GM12873 (cell line): ENCODE data around the gene CMTM5.

Experiments used
- CTCF ChIP-seq: IDR thresholded peaks from 2 replicates; pipeline ENCODE4 v1.5.1; 2012; ENCODE audit warnings: low read depth, mild to moderate bottlenecking, moderate library complexity, low read length, control low read depth; ENCODE audit not compliant: insufficient read depth; ENCODE audit errors: missing control alignments

The CMTM5 gene

DNA sequence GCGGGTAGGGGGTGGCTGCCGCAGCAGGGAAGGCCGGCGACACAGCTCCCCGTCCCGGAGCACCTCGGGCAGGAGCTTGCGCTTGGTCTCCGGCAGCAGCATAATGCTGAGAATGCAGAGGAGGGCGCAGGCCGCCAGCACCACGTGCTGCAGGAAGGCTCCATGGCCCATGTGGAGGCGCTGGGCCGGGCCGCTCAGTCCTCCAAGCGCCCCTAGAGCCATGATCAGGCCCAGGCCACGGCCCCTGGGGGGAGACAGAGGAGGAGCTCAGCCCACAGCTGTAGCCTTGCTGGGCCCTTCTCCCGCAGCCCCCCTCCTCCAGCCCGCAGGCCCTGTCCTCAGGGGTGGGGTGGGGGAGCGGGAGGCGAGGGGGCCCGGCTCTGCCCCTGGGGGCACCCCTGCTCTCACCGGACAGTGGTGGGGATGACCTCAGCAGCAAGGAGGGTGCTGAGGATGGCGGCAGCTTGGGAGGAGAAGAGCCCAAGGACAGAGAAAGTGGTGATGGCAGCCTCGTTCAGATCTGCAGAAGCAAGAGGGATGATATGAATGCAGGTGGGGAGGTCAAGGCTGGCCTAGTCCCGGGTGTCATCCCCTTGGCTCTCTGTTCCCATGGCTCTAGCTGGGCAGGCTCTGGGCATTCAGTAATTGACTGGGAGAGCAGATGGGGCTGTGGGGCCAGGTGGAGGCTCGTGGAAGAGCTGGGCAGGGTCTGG lies 30.0 kb upstream of the CMTM5 start:
- TF ChIP-seq CTCF = no peak

DNA sequence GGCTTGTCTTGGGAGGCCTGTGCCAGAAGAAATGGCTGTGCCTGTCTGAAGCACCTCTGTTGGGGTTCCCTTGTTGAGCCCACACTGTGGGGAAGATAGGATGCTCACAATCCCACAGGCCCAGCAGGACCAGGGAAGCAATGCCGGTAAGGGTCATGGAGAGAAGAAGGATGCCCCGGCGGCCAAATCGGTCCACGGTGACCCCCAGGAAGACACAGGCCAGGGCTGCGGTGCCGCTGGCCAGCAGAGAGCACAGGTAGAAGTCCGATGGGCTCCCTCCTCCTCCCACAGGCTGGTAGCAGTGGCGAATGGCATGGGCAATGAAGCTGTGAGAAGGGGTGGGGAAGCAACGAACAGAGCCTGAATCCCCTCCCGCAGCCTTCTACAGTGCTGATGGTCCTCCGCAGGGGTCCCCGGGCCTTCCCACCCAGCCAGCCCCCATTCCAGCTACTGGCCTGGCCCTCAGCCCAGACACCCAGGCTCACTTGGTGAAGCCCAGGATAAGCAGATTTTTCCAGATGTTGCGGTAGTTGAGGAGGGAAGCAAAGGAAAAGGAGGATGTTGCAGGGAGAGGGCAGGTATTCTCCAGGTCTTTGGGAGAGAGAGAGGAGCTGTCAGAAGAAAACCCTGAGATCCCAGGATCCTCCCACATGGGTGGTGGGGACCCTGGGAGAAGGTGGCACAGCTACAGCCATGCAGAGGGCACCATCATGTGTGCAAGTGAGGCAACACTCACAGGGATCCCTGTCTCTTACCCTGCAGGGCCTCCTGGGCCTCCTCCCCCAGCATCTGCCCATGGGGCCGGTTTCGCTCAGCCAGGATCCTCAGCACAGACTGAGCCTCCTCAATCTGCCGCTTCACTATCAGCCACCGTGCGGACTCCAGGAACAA lies 29.2 kb upstream of the CMTM5 start:
- TF ChIP-seq CTCF = no peak

DNA sequence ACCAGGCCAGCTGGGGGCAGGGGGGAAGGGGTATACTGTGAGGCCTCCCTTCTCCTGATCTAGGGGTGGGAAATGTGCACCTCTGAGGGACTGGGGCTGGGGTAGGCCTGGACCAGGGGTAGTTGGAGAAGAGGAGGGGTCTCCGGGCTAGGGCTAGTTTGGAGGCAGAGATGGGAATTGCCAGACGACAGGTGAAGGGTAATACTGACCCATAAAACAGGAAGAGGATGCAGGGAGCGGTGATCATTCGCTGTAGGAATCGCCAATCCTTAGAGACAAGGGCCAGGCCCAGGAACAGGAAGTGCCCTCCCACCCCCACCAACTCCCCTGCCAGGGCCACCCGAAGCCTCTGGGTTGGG lies 28.6 kb upstream of the CMTM5 start:
- TF ChIP-seq CTCF = no peak

DNA sequence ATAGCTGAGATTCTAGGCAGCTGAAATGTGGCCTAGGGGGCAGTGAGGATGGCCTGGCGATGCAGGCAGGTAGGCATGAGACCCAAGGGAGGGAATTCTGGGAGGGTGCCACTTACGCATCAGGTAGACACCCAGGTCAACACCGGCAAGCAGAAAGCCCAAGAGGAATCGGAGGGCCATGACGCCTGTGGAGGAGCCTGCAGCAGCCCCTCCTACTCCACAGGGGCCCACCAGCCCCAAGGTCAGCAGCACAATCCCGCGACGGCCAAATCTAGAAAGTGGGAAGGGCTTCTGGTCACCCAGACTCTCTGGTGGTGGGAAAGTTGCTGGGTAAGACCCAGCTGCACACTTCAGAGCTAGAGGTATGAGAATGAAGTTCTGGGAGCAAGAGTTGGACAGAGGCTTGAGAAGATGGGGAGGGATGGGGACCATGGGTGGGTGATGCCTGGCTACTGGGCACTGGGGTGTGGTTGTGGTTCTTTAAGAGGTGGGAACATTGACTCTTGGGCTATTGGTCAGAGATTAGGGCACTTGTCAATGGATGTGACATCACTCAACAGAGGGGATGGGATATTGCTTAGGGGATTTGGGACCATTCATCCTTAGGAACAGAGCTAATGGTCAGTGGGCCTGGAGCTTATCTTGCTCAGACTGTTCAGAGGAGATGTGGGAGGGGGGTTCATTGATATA lies 27.5 kb upstream of the CMTM5 start:
- no peak for TF ChIP-seq CTCF

DNA sequence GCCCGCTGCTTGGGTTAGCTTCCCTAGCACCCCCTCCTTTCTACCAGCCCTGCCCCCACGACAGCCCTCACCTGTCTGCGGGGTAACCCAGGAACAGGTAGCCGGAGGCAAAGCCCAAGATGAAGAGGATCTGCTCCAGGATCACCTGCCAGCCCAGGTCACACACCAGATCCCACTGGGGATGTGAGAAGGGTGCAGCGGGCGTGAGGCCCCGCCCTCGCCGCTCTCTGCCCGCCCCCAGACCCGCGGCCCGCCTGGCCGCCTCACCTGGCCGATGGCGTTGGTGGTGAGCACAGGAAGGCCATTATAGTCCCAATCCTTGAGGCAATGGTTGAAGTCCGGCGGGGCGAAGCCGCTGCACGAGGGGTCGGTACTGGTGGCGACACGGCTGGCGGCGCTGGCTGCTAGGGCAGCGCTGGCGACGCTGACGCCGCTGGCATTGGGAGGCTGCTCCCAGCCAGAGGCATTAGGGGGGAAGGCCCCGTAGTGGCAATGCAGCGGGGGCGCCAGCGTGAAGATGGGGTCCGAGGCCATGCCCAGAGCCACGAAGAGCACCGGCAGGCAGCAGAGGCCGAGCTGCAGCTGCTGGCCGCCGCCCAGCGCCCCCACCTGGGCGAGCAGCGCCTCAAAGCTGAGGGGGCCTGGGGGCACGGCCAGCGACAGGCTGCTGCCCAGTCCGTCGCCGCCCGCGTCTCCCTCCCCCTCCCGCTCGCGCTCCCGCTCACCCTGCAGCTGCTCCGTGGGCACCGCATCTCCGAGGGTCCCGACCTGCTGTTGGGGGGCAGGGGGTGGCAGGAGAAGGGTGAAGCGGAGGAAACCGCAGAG lies 25.0 kb upstream of the CMTM5 start:
- peak; percentile 9 for TF ChIP-seq CTCF

DNA sequence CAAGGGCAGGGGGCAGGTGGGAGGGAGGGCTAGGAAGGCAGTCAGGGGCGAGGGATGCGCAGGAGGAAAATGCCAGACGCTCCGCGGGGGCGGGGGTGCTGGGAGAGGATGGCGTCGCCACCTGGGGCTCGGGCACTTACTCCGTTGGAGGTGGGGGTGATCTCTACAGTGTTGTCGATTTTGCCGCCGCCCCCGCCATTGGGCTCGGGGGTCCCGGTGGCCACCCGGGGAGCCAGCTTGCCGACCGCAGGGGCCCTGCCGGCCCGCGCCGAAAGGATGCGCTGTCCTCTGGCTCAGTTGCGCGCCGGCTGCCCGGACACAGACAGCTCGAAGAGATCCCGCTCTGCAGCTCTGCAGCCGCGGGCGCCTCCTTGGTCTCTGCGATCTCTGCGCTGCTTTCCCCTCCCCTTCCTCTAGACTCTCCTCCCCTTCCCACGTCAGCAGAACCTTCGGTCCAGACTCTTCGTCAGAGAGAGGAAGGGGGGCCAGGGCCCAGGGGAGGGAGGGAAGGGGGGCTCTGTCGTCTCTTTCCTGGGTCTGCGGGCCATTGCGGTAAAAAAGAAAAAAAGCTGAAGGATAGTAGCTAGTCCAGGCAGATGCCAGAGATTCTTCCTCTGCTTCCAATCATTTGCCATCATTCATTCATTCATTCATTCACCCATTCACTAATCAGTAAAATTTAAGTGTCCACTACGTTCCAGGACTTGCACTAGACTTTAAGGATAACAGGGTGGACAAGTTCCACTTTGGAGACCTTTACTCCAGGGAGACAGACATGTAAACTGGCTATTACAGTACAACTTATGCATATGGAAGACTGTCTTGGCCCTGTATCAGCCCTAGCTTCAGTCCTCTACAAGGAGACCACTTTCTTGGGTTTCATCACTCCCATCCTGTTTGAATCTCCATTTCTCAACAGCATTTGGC lies 24.1 kb upstream of the CMTM5 start, which contains the start of gene SLC22A17:
Gene SLC22A17, minus strand, starts transcription at position 382 of the 927 bp plus-strand sequence.
- TF ChIP-seq CTCF = no peak
